Cardiac fibroblast (primary cell): Measurements from ENCODE around the gene PAQR9.

Experiments used
- DNase-seq, 2 donors: peaks; one replicate each; pipeline versions ENCODE4 v3.0.0 to v3.0.0-alpha.2; 2010; ENCODE audit warnings: low read depth in 2 of 2
- H3K4me3 ChIP-seq, 2 donors: replicated peaks in 1 of 2; 1 replicate in 1 of 2; 2 replicates in 1 of 2; pipeline ENCODE4 v1.5.1; 2011; ENCODE audit warnings: low read depth in 2 of 2, low read length in 2 of 2, mild to moderate bottlenecking in 2 of 2, moderate library complexity in 1 of 2
- TF ChIP-seq, protein P1 (sequence below): IDR thresholded peaks from one replicate; pipeline ENCODE4 v1.5.1; 2011; ENCODE audit warnings: low read depth, mild to moderate bottlenecking, low read length, inconsistent platforms

PAQR9 gene

DNA sequence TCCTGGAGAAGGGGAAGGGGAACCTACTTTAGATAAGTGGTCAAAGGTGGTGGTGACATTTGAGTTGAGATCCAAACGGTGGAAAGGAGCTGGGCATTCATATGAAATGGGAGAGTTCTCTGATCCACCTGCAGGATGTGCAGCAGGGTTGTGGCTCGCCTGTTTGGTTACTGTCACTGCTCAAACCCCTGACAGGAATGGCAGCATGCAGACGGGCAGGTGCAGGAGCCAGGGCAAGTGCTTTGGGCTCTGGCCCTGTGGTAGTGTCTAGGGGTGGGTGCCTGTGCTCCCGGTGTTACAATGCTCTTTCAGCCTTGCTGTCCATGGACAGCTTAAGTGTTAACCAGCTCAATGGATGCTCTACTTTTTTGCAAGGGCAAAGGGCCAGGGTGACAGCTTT is 18.5 kb downstream of the PAQR9 start:
- DNase-seq = no peak
- TF ChIP-seq, protein P1, sequence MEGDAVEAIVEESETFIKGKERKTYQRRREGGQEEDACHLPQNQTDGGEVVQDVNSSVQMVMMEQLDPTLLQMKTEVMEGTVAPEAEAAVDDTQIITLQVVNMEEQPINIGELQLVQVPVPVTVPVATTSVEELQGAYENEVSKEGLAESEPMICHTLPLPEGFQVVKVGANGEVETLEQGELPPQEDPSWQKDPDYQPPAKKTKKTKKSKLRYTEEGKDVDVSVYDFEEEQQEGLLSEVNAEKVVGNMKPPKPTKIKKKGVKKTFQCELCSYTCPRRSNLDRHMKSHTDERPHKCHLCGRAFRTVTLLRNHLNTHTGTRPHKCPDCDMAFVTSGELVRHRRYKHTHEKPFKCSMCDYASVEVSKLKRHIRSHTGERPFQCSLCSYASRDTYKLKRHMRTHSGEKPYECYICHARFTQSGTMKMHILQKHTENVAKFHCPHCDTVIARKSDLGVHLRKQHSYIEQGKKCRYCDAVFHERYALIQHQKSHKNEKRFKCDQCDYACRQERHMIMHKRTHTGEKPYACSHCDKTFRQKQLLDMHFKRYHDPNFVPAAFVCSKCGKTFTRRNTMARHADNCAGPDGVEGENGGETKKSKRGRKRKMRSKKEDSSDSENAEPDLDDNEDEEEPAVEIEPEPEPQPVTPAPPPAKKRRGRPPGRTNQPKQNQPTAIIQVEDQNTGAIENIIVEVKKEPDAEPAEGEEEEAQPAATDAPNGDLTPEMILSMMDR = no peak
- H3K4me3 ChIP-seq = no peak overlapping the region

DNA sequence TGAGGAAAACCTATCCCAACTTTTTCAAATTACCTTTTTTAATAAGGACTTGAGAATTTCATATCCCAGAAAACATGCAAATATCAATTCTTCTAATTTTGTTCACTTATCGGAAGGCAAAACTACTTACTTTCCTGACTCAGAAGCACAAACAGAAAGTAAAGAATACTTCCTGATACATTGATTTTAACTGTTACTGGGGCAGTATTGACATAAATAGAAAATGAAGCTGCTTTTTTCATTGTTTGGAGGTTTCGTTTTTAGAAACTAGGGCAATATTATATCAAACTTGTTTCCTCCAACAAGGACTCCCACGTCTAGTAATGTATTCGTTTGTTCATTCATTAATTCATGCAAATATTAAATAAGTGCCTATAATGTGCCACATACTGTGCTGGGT is 19.1 kb downstream of the PAQR9 start:
- H3K4me3 ChIP-seq = no peak overlapping the region
- TF ChIP-seq, protein P1 = no peak
- DNase-seq = no peak

- TF ChIP-seq, protein P1 = no peak
- H3K4me3 ChIP-seq = no peak overlapping the region
- DNase-seq = no peak
These were observed 19.6 kb downstream of the PAQR9 start for GRCh38 chr3:142943870-142944269.

DNA sequence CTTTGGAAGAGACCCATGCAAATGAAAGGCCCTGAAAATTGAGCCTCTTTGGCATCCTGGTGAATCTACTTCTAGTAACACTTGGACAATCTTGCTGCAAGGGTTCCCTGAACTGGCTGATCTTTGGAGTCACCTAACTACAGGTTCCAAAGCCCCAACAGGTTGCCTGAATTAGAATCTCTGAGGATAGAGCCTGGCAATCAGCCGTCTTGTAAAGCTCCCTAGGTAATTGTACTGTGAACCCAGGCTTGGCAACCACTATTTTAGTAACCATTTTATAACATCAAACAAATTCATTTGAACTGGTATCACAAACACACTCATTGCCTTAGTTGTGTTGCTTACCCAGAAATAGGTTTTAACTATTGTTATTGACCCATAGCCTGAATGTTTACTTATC is 20.1 kb downstream of the PAQR9 start:
- no peak for DNase-seq
- TF ChIP-seq, protein P1 = no peak
- H3K4me3 ChIP-seq = no peak overlapping the region

DNA sequence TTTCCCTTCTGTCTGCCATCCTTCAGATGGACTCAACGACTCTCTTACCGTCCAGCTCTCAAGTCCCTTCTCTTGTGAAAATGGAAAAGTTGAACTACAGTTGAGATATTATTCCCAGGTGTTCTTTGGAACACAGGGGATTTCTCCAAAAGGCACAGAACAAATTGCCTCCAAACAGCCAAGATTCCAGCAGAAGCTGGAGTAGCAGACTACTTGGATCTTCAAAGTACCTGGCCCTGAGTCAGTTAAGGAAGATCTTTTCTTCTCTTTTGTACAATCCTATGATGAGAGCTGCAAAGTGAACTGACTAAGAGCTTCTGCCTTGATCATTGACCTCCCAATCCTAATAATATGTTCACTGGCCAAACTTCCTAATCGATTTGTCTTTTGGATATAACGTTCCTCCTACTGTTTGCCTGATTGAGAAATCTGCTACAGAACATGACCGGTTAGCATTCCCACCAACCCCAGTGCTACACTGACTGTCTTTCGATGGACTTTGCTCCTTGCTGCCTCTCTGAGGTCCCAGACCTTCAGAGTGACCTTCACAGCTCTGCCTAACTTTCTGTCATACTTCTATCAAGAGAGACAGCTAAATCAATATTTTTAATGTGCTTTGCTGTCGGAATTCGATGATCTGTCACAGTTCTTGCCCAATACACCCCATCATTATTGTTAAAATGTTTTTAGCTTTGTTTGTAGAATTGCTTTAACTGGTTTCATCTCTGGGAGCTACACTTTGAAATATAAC is 21.9 kb downstream of the PAQR9 start:
- DNase-seq = no peak
- H3K4me3 ChIP-seq = no peak overlapping the region
- TF ChIP-seq, protein P1 = no peak

GRCh38 chr3:142940472-142940871 is 23.0 kb downstream of the PAQR9 start:
- TF ChIP-seq, protein P1 = no peak
- H3K4me3 ChIP-seq = no peak overlapping the region
- DNase-seq = no peak

DNA sequence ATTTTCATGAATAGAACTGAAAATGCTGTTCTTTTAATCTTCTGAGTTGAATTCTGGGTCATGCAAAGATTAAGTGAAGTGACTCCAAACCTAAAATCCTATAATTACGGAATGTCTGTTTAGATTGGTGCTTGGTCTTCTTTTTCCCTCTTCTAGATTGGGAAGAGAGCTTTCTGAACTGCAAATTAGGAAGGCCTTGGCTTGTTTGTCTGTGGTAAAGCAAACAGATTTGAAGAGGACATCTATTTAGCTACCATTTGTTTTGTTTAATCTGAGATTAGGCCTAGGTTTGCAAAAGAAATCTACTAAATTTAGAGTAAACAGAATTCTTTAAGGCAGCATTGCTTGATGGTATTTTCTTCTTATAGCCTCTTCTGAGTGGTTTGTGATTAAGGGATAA is 23.5 kb downstream of the PAQR9 start:
- no peak overlapping the region for H3K4me3 ChIP-seq
- DNase-seq = no peak
- TF ChIP-seq, protein P1 = no peak
